Transverse colon (tissue), 4 donors: ENCODE results near the gene GPD2. TPM values are rescaled to one million over a fixed set of nuclear protein-coding genes. Genes with fewer than 3 reads are reported as not detected.
A peak's percentile ranks its signal among the peaks of the same experiment; 100 is the strongest.

Experiments
- DNase-seq: peaks from one replicate; pipeline ENCODE4 v3.0.0-alpha.2; 2019
- H3K27ac ChIP-seq, 4 donors: fragments of 200-600 bp; sonication (generic); 2 replicates each; pipeline ENCODE4 v1.5.1; 2016 to 2018; ENCODE audit warnings: inconsistent platforms in 4 of 4
- H3K27me3 ChIP-seq: fragments of 200-600 bp; sonication (generic); 2 replicates; pipeline ENCODE4 v1.5.1; 2017; ENCODE audit warnings: inconsistent platforms
- H3K36me3 ChIP-seq, 4 donors: fragments of 200-600 bp; sonication (generic); 2 replicates each; pipeline ENCODE4 v1.5.1; 2017 to 2019; ENCODE audit warnings: inconsistent platforms in 4 of 4
- H3K4me1 ChIP-seq, 4 donors: fragments of 200-600 bp; sonication (generic); 2 replicates each; pipeline ENCODE4 v1.5.1; 2017 to 2020; ENCODE audit warnings: inconsistent platforms in 4 of 4
- H3K4me3 ChIP-seq, 4 donors: fragments of 200-600 bp; sonication (generic); 1 replicate in 1 of 4; 2 replicates in 3 of 4; pipeline versions ENCODE4 v1.5.1 to v1.6.1; 2017 to 2019; ENCODE audit warnings: inconsistent platforms in 4 of 4
- H3K9me3 ChIP-seq, 2 donors: fragments of 200-600 bp; sonication (generic); 2 replicates each; pipeline ENCODE4 v1.5.1; 2017 to 2019; ENCODE audit warnings: inconsistent platforms in 2 of 2
- CTCF ChIP-seq, 5 experiments: fragments of 200-600 bp in 3 of 5; fragments of 450-650 bp in 2 of 5; sonication (generic) in 3 of 5; IDR thresholded peaks; 1 replicate in 2 of 5; 2 replicates in 3 of 5; pipeline ENCODE4 v1.5.1; 2016 to 2017; ENCODE audit warnings: antibody characterized with exemption in 5 of 5, inconsistent platforms in 3 of 5, mild to moderate bottlenecking in 2 of 5, moderate library complexity in 1 of 5
- EP300 ChIP-seq: sonication (generic); formaldehyde crosslinking; IDR thresholded peaks from one replicate; pipeline ENCODE4 v1.6.1; 2017; ENCODE audit warnings: antibody characterized with exemption, low read depth
- POLR2A ChIP-seq: fragments of 450-650 bp; IDR thresholded peaks from one replicate; pipeline ENCODE4 v1.6.1; 2016; ENCODE audit warnings: antibody characterized with exemption, mild to moderate bottlenecking, moderate library complexity
- POLR2AphosphoS5 ChIP-seq, 3 donors: sonication (generic); formaldehyde crosslinking; IDR thresholded peaks; one replicate each; pipeline ENCODE4 v1.6.1; 2016; ENCODE audit warnings: antibody characterized with exemption in 3 of 3
- WGBS, 2 donors: methylation state at CpG; one replicate each; pipeline ENCODE4 v1.1.5; 2018; ENCODE audit warnings: low coverage in 1 of 2; 5-methylcytosine and 5-hydroxymethylcytosine counted together
- in situ Hi-C, 4 donors: fragments of 200-750 bp; cut with MboI; loops; one replicate each; pipeline versions ENCODE4 v1.15.0 to v1.15.1; 2017; ENCODE audit warnings: low sequenced_read_pairs in 3 of 4, low pct_ligation_motif_present in 1 of 4, low pct_unique_long_range_greater_than_20kb in 1 of 4
- intact Hi-C: fragments of 100-400 bp; cut with DNase I; formaldehyde crosslinking; loops from one replicate; pipeline ENCODE4 v1.15.1; 2023; ENCODE audit warnings: low total_unique reads
- total RNA-seq, 4 donors: library from RNA; depleted of rRNA; stranded (reverse); fragments of >200 nt; gene quantifications; one replicate each; pipeline ENCODE4 v1.1.0, GENCODE V29; 2016

GPD2 gene
- 100 to 1,000 TPM in 2 of 4 donors, 10 to 100 TPM in 2; 65.5 to 161 (median 98.6) TPM for total RNA-seq

DNA sequence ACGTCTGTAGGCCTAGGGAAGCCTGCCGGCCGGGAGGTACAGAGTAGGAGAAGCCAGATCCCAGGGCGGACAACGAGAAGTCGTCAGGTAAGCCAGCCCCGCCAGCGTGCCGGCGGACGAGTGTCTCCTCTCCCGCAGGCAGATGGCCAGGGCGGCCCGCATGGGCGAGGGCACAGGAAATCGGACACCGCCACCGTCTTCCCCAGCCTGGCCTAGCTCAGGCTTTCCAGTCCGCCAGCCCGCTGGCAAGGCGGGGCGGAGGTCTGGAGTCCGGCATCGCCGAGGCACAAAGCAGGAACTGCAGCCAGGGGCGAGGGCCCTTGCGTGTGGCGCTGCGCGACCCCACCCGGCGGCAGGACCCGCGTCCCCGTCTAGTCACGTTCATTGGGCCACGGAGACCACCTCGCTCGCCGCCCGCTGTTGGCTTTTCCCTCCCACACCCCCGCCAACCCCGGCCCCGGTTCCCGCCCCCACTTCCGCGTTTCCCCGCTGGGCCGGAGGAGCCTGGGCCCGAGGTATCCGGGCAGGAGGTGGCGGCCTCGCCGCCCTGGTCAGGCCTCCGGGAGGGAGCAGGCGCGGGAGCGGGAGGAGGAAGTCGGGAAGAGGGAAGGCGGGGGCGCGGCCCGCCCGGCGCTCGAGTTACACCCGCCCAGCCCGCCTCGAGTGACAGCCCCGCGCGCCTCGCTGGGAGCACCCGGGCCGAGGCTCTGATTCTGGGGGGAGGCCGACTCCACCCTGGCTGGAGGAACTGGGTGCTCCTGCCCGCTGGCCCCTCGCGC is at the start of gene GPD2:
Gene GPD2, plus strand, starts transcription at position 662 of the 779 bp plus-strand sequence. CDS start 39,727 bp downstream, outside the sequence.
- peak within 1 kb of the TSS; percentile 45 to 79 (median 54) for H3K4me3 ChIP-seq
- DNase-seq, result peak; percentile 92
- WGBS, 2 donors, result 1% methylated on average over 41 of the region's 79 CpGs; no CpG with 5 or more reads in 1 of the 2 donors
- H3K27ac ChIP-seq, result peak within 1 kb of the TSS; percentile 93 to 96 (median 96)
- no peak for TF ChIP-seq EP300
- peak; percentile 90 for TF ChIP-seq POLR2A
- peak; percentile 74 to 85 (median 84) for TF ChIP-seq POLR2AphosphoS5 (IDR thresholded peaks at IDR 0.05)
- peak in 1 of 5 experiments; percentile 40 for TF ChIP-seq CTCF (IDR thresholded peaks at IDR 0.05)
- H3K4me1 ChIP-seq, result peaks cover 0 to 45% (median 29%) of the 10 kb centered on the region in 4 donors
- H3K9me3 ChIP-seq, result no peaks in the 10 kb centered on the region
- intact Hi-C loops (loop anchor here (5.0 kb wide), 1 partner anchor 104 kb away; the partner anchor contains the start of gene NR4A2), in situ Hi-C loops (loop anchor here in 2 of 4 donors (25.0 kb wide), 1 partner anchor 99 kb away; the partner anchor contains the start of gene NR4A2 (in 2 of the 2))
- no peaks in the 10 kb centered on the region for H3K27me3 ChIP-seq
- no peaks in the 10 kb centered on the region for H3K36me3 ChIP-seq

- intact Hi-C loops, result no loop called here
- Histone ChIP-seq H3K27me3 (no peaks in the 10 kb centered on the region), H3K4me3 (no peak overlapping the region), H3K4me1 (peaks cover 0 to 2% (median 1%) of the 10 kb centered on the region in 4 donors), H3K36me3 (no peaks in the 10 kb centered on the region), H3K27ac (no peak overlapping the region), H3K9me3 (no peaks in the 10 kb centered on the region)
- no peak for TF ChIP-seq CTCF (IDR thresholded peaks at IDR 0.05)
- no peak for TF ChIP-seq POLR2AphosphoS5 (IDR thresholded peaks at IDR 0.05)
- TF ChIP-seq EP300, result no peak
- no peak for TF ChIP-seq POLR2A
- in situ Hi-C loops, result loop anchor here in 1 of 4 donors (10.0 kb wide), 1 partner anchor 49 kb away; no protein-coding TSS in a partner anchor
- no peak for DNase-seq
- 90 to 93% methylated on average over 18 to 26 of the region's 26 CpGs for WGBS, 2 donors
These were observed 42.0 kb upstream of the GPD2 start for GRCh38 chr2:156394033-156394741.

GRCh38 chr2:156396126-156396525 is 40.1 kb upstream of the GPD2 start:
- H3K4me3 ChIP-seq, result no peak overlapping the region
- TF ChIP-seq CTCF (IDR thresholded peaks at IDR 0.05), result no peak
- TF ChIP-seq POLR2AphosphoS5 (IDR thresholded peaks at IDR 0.05), result no peak
- no peak for TF ChIP-seq POLR2A
- TF ChIP-seq EP300, result no peak
- WGBS, 2 donors, result 75% methylated on average over 2 of the region's 2 CpGs; no CpG with 5 or more reads in 1 of the 2 donors
- no peaks in the 10 kb centered on the region for H3K27me3 ChIP-seq
- DNase-seq, result no peak
- H3K9me3 ChIP-seq, result no peaks in the 10 kb centered on the region
- no peak overlapping the region for H3K27ac ChIP-seq
- intact Hi-C loops, result no loop called here
- in situ Hi-C loops, result loop anchor here in 1 of 4 donors (10.0 kb wide), 1 partner anchor 51 kb away; no protein-coding TSS in a partner anchor
- peaks cover 4 to 11% (median 9%) of the 10 kb centered on the region in 4 donors for H3K4me1 ChIP-seq
- H3K36me3 ChIP-seq, result no peaks in the 10 kb centered on the region

DNA sequence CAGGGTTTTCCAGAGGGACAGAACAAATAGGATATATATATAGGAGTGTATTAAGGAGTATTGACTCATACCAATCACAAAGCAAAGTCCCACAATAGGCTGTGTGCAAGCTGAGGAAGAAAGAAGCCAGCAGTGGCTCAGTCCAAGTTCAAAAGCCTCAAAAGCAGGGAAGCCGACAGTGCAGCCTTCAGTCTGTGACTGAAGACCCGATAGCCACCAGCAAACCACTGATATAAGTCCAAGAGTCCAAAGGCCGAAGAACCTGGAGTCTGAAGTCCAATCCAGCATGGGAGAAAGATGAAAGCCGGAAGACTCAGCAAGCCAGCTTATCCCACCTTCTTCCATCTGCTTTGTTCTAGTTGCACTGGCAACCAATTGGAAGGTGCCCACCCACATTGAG is 39.0 kb upstream of the GPD2 start:
- intact Hi-C loops (no loop called here), in situ Hi-C loops (loop anchor here in 1 of 4 donors (10.0 kb wide), 1 partner anchor 52 kb away; no protein-coding TSS in a partner anchor)
- Histone ChIP-seq H3K36me3 (no peaks in the 10 kb centered on the region), H3K27me3 (no peaks in the 10 kb centered on the region), H3K9me3 (no peaks in the 10 kb centered on the region), H3K27ac (no peak overlapping the region), H3K4me3 (no peak overlapping the region), H3K4me1 (peaks cover 4 to 21% (median 13%) of the 10 kb centered on the region in 4 donors)
- 33 to 92% methylated on average over 1 to 4 of the region's 4 CpGs for WGBS, 2 donors
- TF ChIP-seq POLR2A, result no peak
- TF ChIP-seq POLR2AphosphoS5 (IDR thresholded peaks at IDR 0.05), result no peak
- no peak for TF ChIP-seq CTCF (IDR thresholded peaks at IDR 0.05)
- TF ChIP-seq EP300, result no peak
- no peak for DNase-seq
